DND-41 (cell line): ENCODE measurements around the gene GRM5.

ENCODE experiments used
- CTCF ChIP-seq: IDR thresholded peaks from 2 replicates; pipeline ENCODE4 v1.5.1; 2012; ENCODE audit warnings: borderline replicate concordance, low read length, moderate library complexity, mild to moderate bottlenecking; ENCODE audit not compliant: poor library complexity, severe bottlenecking; ENCODE audit errors: extremely low read depth
- EZH2 ChIP-seq: IDR thresholded peaks from 3 replicates; pipeline ENCODE4 v1.6.1; 2012; ENCODE audit warnings: borderline replicate concordance, low read depth, mild to moderate bottlenecking, moderate library complexity, low read length, inconsistent platforms; ENCODE audit not compliant: severe bottlenecking

GRCh38 chr11:88536616-88537265 lies 529.0 kb downstream of the GRM5 start:
- no peak for TF ChIP-seq CTCF
- TF ChIP-seq EZH2, result no peak
